ENCODE results near the gene ARMC2.

- TF ChIP-seq CTCF (IDR thresholded peaks at IDR 0.05; ENCODE audit: extremely low read depth in 1 of 2, insufficient read depth in 1 of 2, low read depth in 1 of 2, low read length in 2 of 2) = no peak
- TF ChIP-seq FOS (IDR thresholded peaks at IDR 0.05; ENCODE audit: borderline replicate concordance, insufficient read depth, low read length) = no peak
- no peak for TF ChIP-seq JUN (IDR thresholded peaks at IDR 0.05; ENCODE audit: borderline replicate concordance, insufficient read depth, insufficient read length, low read depth)
- TF ChIP-seq MAX (IDR thresholded peaks at IDR 0.05; ENCODE audit: insufficient read depth, insufficient read length) = no peak
- no peak for TF ChIP-seq POLR2A (IDR thresholded peaks at IDR 0.05; ENCODE audit: low read depth, low read length)
- TF ChIP-seq EZH2 (IDR thresholded peaks at IDR 0.05; ENCODE audit: borderline replicate concordance, low read depth, low read length, severe bottlenecking) = no peak
- no peak for TF ChIP-seq POLR2AphosphoS5 (IDR thresholded peaks at IDR 0.05; ENCODE audit: insufficient read depth, low read depth, low read length)
Measured at GRCh38 chr6:108873251-108873650, 25.0 kb downstream of the ARMC2 start.
